ENCODE data around the gene PINK1. TPM values are rescaled to one million over a fixed set of nuclear protein-coding genes. Genes with fewer than 3 reads are reported as not detected.

Gene PINK1
- total RNA-seq, 1 donor from 2014 or later, result 25.0 TPM

- Mint-ChIP-seq H3K4me3 (ENCODE audit: low read depth) (peak overlapping the region; percentile 37), H3K27ac (no peak overlapping the region), H3K36me3 (ENCODE audit: insufficient read depth) (peaks cover 2% of the 10 kb centered on the region), H3K9me3 (ENCODE audit: low read depth) (peaks cover 3% of the 10 kb centered on the region), H3K27me3 (no peaks in the 10 kb centered on the region), H3K4me1 (ENCODE audit: low read depth) (peaks cover 21% of the 10 kb centered on the region)
- DNase-seq (ENCODE audit: low spot score, unreplicated experiment), result no peak
- no peak for TF ChIP-seq CTCF (IDR thresholded peaks at IDR 0.05; ENCODE audit: unreplicated experiment)
These were observed 30.1 kb downstream of the PINK1 start for GRCh38 chr1:20663365-20663764.

GRCh38 chr1:20663969-20664715, 30.9 kb downstream of the PINK1 start:
- Mint-ChIP-seq H3K27ac (peak overlapping the region; percentile 49), H3K27me3 (no peaks in the 10 kb centered on the region), H3K4me3 (ENCODE audit: low read depth) (no peak overlapping the region), H3K36me3 (ENCODE audit: insufficient read depth) (peaks cover 1% of the 10 kb centered on the region), H3K4me1 (ENCODE audit: low read depth) (peaks cover 21% of the 10 kb centered on the region), H3K9me3 (ENCODE audit: low read depth) (peaks cover 3% of the 10 kb centered on the region)
- no peak for DNase-seq (ENCODE audit: low spot score, unreplicated experiment)
- no peak for TF ChIP-seq CTCF (IDR thresholded peaks at IDR 0.05; ENCODE audit: unreplicated experiment)

GRCh38 chr1:20665726-20666125, 32.5 kb downstream of the PINK1 start:
- Mint-ChIP-seq H3K4me3 (ENCODE audit: low read depth) (no peak overlapping the region), H3K27me3 (no peaks in the 10 kb centered on the region), H3K27ac (no peak overlapping the region)

GRCh38 chr1:20666146-20666545, 32.9 kb downstream of the PINK1 start:
- no peak for TF ChIP-seq CTCF (IDR thresholded peaks at IDR 0.05; ENCODE audit: unreplicated experiment)
- Mint-ChIP-seq H3K27me3 (no peaks in the 10 kb centered on the region), H3K9me3 (ENCODE audit: low read depth) (peaks cover 3% of the 10 kb centered on the region), H3K36me3 (ENCODE audit: insufficient read depth) (no peaks in the 10 kb centered on the region), H3K4me3 (ENCODE audit: low read depth) (no peak overlapping the region), H3K27ac (no peak overlapping the region), H3K4me1 (ENCODE audit: low read depth) (peaks cover 8% of the 10 kb centered on the region)
- DNase-seq (ENCODE audit: low spot score, unreplicated experiment), result no peak

More at GRCh38 chr1:20665726-20666125, 32.5 kb downstream of the PINK1 start:
- no peak for TF ChIP-seq CTCF (IDR thresholded peaks at IDR 0.05; ENCODE audit: unreplicated experiment)
- Mint-ChIP-seq H3K4me1 (ENCODE audit: low read depth) (peaks cover 9% of the 10 kb centered on the region), H3K36me3 (ENCODE audit: insufficient read depth) (no peaks in the 10 kb centered on the region), H3K9me3 (ENCODE audit: low read depth) (peaks cover 3% of the 10 kb centered on the region)
- no peak for DNase-seq (ENCODE audit: low spot score, unreplicated experiment)

GRCh38 chr1:20666804-20667203, 33.5 kb downstream of the PINK1 start:
- no peak for TF ChIP-seq CTCF (IDR thresholded peaks at IDR 0.05; ENCODE audit: unreplicated experiment)
- peaks cover 7% of the 10 kb centered on the region for H3K4me1 Mint-ChIP-seq (ENCODE audit: low read depth)
- no peaks in the 10 kb centered on the region for H3K27me3 Mint-ChIP-seq
- no peak overlapping the region for H3K4me3 Mint-ChIP-seq (ENCODE audit: low read depth)
- H3K9me3 Mint-ChIP-seq (ENCODE audit: low read depth), result peaks cover 3% of the 10 kb centered on the region
- H3K36me3 Mint-ChIP-seq (ENCODE audit: insufficient read depth), result no peaks in the 10 kb centered on the region
- H3K27ac Mint-ChIP-seq, result no peak overlapping the region
- DNase-seq (ENCODE audit: low spot score, unreplicated experiment), result no peak
